ENCODE results near the gene EIF1AD.
"Not testable (repeated sequence)": the region's sequence is repeated elsewhere in the genome, so short reads cannot be mapped to it uniquely, and the experiment has no call there.

EIF1AD gene

DNA sequence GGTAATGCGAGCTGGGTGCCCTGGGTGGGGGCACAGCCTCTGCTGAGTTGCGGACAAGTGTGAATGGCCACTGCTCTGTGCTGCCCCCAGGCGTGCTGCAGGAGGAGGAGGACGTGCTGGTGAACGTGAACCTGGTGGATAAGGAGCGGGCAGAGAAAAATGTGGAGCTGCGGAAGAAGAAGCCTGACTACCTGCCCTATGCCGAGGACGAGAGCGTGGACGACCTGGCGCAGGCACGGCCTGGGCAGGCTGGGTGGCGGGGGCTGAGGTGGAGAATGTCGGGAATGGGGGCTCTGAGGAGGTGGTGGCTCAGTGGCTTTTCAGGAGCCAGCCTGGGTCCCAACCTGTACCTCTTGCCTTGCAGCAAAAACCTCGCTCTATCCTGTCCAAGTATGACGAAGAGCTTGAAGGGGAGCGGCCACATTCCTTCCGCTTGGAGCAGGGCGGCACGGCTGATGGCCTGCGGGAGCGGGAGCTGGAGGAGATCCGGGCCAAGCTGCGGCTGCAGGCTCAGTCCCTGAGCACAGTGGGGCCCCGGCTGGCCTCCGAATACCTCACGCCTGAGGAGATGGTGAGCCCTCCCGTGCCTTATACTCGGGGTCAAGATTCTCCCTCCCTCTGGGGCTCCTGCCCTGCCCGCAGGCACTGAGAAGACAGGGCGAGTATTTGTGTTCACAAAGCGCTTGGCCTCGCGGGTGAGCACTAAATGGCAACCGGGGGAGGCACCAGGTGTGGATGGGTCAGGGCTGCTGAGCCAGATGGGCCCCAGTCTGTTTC, 35.8 kb downstream of the EIF1AD start:
- no peak for DNase-seq

DNA sequence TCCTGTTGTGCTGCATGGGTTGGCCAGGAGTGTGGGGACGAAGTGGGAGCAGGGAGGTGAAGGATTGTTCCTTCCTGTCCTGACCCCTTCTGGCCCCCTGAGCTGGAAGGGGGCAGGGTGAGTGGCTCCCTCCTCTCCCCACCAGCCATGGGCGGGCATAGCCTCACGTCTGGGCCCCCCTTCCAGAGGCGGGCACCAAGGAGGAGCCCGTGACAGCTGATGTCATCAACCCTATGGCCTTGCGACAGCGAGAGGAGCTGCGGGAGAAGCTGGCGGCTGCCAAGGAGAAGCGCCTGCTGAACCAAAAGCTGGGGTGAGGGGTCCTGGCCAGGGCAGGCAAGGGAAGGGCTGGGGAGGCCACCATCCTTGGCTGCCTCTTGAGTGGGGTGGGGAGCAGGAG, 37.1 kb downstream of the EIF1AD start:
- DNase-seq, result no peak

DNA sequence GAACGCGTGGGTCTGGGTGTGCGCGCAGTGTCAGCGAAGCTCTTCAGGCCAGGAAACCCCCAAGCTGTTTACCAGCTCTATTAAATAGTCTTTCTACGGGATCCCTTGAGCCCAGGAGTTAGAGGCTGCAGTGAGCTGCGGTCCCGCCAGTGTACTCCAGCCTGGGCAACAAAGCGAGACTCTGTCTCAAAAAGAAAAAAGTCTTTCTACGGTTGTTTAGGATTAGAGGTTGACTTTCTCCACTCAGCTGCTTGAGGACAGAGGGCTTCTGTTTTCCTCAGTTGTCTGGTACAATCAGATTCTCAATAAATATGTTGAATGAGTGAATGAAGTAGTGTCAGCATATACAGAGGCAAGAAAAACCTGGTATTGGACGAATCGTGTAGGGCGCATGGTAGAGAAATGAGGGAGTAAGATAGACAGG, 39.8 kb downstream of the EIF1AD start:
- no peak for DNase-seq

DNA sequence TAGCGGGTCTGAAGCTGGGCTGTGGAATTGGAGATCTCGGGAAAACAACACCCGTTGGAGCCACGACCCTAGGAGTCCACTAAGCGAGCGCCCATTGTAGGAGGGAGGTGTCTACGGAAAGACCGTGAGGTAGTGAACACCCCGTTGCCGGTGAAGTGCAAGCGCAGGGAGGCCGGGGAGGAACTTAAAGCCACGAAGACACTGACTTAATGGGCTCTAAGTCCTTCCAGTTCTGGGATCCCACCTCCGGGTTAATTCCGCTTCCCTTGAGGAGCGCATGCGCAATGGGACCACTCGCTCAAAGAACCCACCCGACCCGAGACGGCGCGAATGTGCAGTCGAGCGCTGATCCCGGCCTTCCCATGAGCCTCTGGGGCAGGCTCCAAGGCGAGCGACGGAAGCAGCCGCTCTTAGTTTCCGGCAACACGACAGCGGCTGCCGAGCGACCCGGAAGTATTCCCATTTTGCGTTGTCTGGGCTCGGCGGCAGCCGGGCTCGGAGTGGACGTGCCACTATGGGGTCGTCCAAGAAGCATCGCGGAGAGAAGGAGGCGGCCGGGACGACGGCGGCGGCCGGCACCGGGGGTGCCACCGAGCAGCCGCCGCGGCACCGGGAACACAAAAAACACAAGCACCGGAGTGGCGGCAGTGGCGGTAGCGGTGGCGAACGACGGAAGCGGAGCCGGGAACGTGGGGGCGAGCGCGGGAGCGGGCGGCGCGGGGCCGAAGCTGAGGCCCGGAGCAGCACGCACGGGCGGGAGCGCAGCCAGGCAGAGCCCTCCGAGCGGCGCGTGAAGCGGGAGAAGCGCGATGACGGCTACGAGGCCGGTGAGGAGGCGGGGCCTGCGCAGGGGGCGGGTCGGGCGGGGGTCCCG, 40.5 kb downstream of the EIF1AD start, which contains the start of gene SART1:
Gene SART1, plus strand, starts transcription at position 468 of the 874 bp plus-strand sequence. Its CDS starts 47 bp downstream, at position 515.
- peak; percentile 97 for DNase-seq

GRCh38 chr11:65960824-65961266, 41.1 kb downstream of the EIF1AD start:
- no peak for DNase-seq

DNA sequence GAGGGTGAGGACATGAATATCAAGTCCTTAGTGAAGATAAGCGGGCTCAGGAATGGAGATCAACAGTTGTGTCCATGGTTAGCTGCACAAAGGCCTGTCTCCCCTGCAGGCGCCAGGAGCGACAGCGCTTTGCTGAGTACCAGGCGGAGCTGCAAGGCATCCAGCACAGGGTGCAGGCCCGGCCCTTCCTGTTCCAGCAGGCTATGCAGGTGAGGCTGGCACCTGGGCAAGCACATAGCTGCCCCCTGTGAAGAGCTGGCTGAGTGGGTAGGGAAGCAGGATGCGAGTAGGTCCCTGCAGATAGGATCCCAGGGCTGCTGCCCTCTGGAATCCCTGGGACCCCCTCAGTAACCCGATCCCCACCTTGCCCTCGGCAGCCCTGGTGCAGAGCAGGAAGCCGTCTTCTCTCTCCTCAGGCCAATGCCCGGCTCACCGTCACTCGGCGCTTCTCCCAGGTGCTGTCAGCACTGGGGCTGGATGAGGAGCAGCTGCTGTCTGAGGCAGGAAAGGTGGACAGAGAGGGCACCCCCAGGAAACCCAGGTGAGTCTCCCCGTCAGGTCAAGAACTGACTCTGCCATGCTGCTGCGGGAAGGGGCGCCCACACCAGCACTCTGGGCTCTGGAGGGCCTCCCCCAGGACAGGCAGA, 43.1 kb downstream of the EIF1AD start:
- no peak for DNase-seq

DNA sequence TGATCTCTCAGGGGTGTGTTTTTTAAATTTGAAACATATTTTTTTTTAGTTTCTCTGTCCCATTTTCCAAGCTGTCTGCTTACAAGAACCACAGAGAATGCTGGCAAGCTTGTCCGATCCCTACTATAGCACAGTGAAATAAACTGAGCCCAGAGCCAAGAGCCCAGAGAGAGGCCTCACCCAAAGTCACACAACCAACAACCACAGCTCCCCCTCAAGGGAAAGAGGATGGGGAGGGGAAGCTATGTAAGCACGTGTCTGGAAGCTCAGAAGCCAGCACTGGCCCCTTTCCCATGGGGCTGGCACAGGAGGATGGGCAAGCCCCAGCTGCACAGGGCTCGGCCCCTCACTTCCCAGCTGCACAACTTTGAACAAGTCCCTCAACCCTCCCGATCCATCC, 43.7 kb downstream of the EIF1AD start:
- DNase-seq, result no peak

DNA sequence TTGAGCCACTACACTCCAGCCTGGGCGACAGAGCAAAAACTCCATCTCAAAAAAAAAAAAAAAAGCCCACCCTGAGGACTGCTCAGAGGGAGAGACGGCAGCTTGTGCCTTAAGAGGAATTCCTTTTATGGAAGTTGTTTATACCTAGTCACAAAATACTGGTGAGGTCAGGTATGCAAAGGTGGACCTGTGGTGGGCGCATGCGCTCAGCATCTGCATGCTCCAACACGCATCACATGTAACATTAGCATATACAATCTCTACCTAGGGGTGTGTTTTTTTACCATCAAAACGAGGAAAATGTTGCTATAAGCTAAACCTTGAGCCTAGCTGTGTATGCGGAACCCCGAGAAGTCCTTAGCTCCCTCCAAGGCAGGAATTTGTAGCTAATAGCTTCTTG, 47.2 kb downstream of the EIF1AD start:
- DNase-seq, result no peak

DNA sequence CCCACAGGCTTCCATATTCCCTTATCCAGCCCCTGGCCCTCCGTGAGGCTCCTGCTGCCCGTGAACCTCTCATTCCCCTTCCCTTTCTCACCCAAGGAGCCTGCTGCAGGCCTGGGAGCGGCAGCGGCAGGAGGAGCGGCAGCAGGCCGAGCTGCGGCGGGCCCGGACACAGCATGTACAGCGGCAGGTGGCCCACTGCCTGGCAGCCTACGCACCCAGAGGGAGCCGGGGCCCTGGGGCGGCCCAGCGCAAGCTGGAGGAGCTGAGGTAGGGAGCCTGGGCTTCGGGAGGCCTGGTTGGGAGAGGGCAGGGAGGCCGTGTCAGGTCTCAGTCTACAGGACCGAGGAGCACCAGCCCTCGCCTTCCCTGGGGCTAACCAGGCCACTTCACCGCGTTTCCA, 48.5 kb downstream of the EIF1AD start:
- DNase-seq, result no peak

GRCh38 chr11:65952052-65952521, 49.9 kb downstream of the EIF1AD start:
- DNase-seq, result no peak

GRCh38 chr11:65951641-65952040, 50.3 kb downstream of the EIF1AD start:
- DNase-seq, result not testable (repeated sequence)

- DNase-seq, result not testable (repeated sequence)
Measured at GRCh38 chr11:65950711-65951110, 51.2 kb downstream of the EIF1AD start.

DNA sequence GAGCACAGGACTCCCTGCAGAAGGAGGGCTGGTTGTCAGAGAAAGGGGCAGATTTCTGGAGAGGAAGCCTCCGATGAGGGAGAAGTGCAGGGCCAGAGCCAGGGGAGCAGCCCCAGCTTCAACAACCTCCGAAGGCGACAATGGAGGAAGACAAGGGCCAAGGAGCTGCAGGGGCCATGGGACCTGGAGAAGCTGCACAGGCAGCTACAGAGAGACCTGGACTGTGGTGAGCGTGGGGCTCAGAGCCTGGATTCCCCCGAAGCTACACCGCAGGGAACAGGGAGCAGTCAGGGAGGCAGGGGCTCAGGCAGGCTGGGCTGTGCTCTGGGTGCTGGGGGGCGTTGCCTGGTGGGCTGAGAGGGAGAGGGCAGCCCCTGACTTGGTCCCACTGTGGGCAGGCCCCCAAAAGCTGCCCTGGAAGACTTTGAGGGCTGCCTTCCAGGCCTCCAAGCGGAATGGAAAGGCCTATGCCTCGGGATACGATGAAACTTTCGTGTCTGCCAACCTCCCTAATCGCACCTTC, 54.3 kb downstream of the EIF1AD start:
- DNase-seq, result no peak

- no peak for DNase-seq
Measured at GRCh38 chr11:65947133-65947532, 54.8 kb downstream of the EIF1AD start.

GRCh38 chr11:65946655-65947054, 55.3 kb downstream of the EIF1AD start:
- no peak for DNase-seq

Measured in stimulated activated CD4-positive, alpha-beta T cell treated with anti-CD3 and anti-CD28 coated beads, Interleukin-4, amount 100 ng/mL, for 24 hours (primary cell).